Astrocyte (in vitro differentiated cells and primary cell): Measurements from ENCODE around the gene APOBEC4.

Experiments
- EZH2 ChIP-seq: IDR thresholded peaks from 2 replicates; pipeline ENCODE4 v1.6.1; 2012; ENCODE audit warnings: mild to moderate bottlenecking, low read length, inconsistent platforms; ENCODE audit not compliant: insufficient read depth
- TF ChIP-seq, protein P1 (sequence below): IDR thresholded peaks from 2 replicates; pipeline ENCODE4 v1.5.1; 2011; ENCODE audit warnings: low read depth, mild to moderate bottlenecking, inconsistent platforms, low read length, moderate library complexity; ENCODE audit not compliant: insufficient read depth

DNA sequence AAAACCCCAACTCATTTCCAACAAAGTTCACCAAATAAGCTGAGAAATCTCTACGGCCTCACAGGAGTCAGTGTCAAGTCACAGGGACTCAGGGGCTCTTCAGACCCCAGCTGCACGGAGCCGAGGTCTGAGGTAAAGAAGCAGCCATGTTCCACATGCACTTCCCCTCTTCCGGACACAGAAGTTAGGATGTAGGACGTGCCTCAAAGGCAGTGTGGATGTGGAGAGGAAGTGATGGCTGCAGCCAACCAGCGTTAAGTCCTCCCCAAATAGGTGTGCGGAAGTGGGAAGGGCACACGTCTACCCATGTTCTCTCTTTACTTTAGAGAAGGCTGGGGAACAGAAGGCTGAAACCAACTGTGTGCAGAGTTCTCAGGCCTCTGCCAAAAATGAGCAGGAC is 48.3 kb downstream of the APOBEC4 start:
- TF ChIP-seq, protein P1, sequence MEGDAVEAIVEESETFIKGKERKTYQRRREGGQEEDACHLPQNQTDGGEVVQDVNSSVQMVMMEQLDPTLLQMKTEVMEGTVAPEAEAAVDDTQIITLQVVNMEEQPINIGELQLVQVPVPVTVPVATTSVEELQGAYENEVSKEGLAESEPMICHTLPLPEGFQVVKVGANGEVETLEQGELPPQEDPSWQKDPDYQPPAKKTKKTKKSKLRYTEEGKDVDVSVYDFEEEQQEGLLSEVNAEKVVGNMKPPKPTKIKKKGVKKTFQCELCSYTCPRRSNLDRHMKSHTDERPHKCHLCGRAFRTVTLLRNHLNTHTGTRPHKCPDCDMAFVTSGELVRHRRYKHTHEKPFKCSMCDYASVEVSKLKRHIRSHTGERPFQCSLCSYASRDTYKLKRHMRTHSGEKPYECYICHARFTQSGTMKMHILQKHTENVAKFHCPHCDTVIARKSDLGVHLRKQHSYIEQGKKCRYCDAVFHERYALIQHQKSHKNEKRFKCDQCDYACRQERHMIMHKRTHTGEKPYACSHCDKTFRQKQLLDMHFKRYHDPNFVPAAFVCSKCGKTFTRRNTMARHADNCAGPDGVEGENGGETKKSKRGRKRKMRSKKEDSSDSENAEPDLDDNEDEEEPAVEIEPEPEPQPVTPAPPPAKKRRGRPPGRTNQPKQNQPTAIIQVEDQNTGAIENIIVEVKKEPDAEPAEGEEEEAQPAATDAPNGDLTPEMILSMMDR, result no peak
- no peak for TF ChIP-seq EZH2
